GM23338 (cell line): ENCODE measurements around the gene NIBAN1. TPM values are rescaled to one million over a fixed set of nuclear protein-coding genes. Genes with fewer than 3 reads are reported as not detected.
"Not testable (repeated sequence)": the region's sequence is repeated elsewhere in the genome, so short reads cannot be mapped to it uniquely, and the experiment has no call there.

Source experiments
- ATAC-seq: fragments of 200-7000 bp; cut with Tn5 transposase; 3 replicates; pipeline ENCODE4 v1.9.1; 2020
- DNase-seq: peaks from one replicate; pipeline ENCODE4 v3.0.0-alpha.2; 2015; ENCODE audit warnings: low spot score
- H2AFZ ChIP-seq: fragments of 200-600 bp; sonication (generic); 2 replicates; pipeline ENCODE4 v1.8.0; 2016; ENCODE audit warnings: antibody characterized with exemption, mild to moderate bottlenecking, moderate library complexity
- H3F3A ChIP-seq: fragments of 200-600 bp; sonication (generic); replicated peaks from 2 replicates; pipeline ENCODE4 v1.8.0; 2017; ENCODE audit warnings: antibody characterized with exemption, mixed run types, low read depth
- H3K27ac ChIP-seq: fragments of 200-600 bp; sonication (generic); 2 replicates; pipeline ENCODE4 v1.6.1; 2016; ENCODE audit warnings: low read depth
- H3K27me3 ChIP-seq: fragments of 200-600 bp; sonication (generic); 2 replicates; pipeline ENCODE4 v1.8.0; 2016; ENCODE audit warnings: mild to moderate bottlenecking, mixed run types, moderate library complexity; ENCODE audit not compliant: insufficient read depth
- H3K36me3 ChIP-seq: fragments of 200-600 bp; sonication (generic); 2 replicates; pipeline ENCODE4 v1.8.0; 2016; ENCODE audit warnings: mild to moderate bottlenecking; ENCODE audit not compliant: insufficient read depth
- H3K4me1 ChIP-seq: fragments of 200-600 bp; sonication (generic); 2 replicates; pipeline ENCODE4 v1.8.0; 2016; ENCODE audit warnings: mild to moderate bottlenecking, moderate library complexity; ENCODE audit not compliant: insufficient read depth
- H3K4me2 ChIP-seq: fragments of 200-600 bp; sonication (generic); 2 replicates; pipeline ENCODE4 v1.7.1; 2017; ENCODE audit warnings: mixed run types
- H3K4me3 ChIP-seq: fragments of 200-600 bp; sonication (generic); 2 replicates; pipeline ENCODE4 v1.6.1; 2016; ENCODE audit warnings: mixed run types
- H3K79me2 ChIP-seq: fragments of 200-600 bp; sonication (generic); replicated peaks from 2 replicates; pipeline ENCODE4 v1.8.0; 2017; ENCODE audit warnings: mild to moderate bottlenecking; ENCODE audit not compliant: insufficient read depth
- H3K9me2 ChIP-seq: fragments of 200-600 bp; sonication (generic); 2 replicates; pipeline ENCODE4 v1.8.0; 2017; ENCODE audit not compliant: insufficient read depth
- H4K20me1 ChIP-seq: fragments of 200-600 bp; sonication (generic); replicated peaks from 2 replicates; pipeline ENCODE4 v1.8.0; 2017; ENCODE audit warnings: mild to moderate bottlenecking; ENCODE audit not compliant: insufficient read depth
- H3K27ac Mint-ChIP-seq: 2 replicates; pipeline ENCODE4 v1.8.0; 2020; ENCODE audit warnings: inconsistent platforms, mild to moderate bottlenecking, moderate library complexity, mixed read lengths
- H3K27me3 Mint-ChIP-seq: 3 replicates; pipeline ENCODE4 v1.8.0; 2022; ENCODE audit warnings: low read depth, mild to moderate bottlenecking, moderate library complexity, mixed read lengths, inconsistent platforms; ENCODE audit not compliant: insufficient read depth, poor library complexity
- H3K36me3 Mint-ChIP-seq: 3 replicates; pipeline ENCODE4 v1.8.0; 2021; ENCODE audit warnings: low read depth, mild to moderate bottlenecking, inconsistent platforms, moderate library complexity, mixed read lengths
- H3K4me1 Mint-ChIP-seq: 3 replicates; pipeline ENCODE4 v1.8.0; 2020; ENCODE audit warnings: mild to moderate bottlenecking, inconsistent platforms, mixed read lengths
- H3K4me3 Mint-ChIP-seq: 3 replicates; pipeline ENCODE4 v1.8.0; 2021; ENCODE audit warnings: moderate library complexity, mild to moderate bottlenecking, inconsistent platforms, mixed read lengths
- H3K9me3 Mint-ChIP-seq: 3 replicates; pipeline ENCODE4 v1.8.0; 2020; ENCODE audit warnings: moderate library complexity, mild to moderate bottlenecking, inconsistent platforms, mixed read lengths
- EZH2phosphoT487 ChIP-seq: fragments of 200-600 bp; sonication (generic); IDR thresholded peaks from one replicate; pipeline ENCODE4 v1.8.1; 2018; ENCODE audit warnings: antibody characterized with exemption; ENCODE audit not compliant: unreplicated experiment
- JUNB ChIP-seq: IDR thresholded peaks from one replicate; pipeline ENCODE4 v1.6.1; 2016; ENCODE audit warnings: antibody characterized with exemption; ENCODE audit not compliant: unreplicated experiment
- NANOG ChIP-seq: IDR thresholded peaks from 2 replicates; pipeline ENCODE4 v1.6.1; 2016; ENCODE audit warnings: antibody characterized with exemption, borderline replicate concordance
- STAT1 ChIP-seq: IDR thresholded peaks from one replicate; pipeline ENCODE4 v1.6.1; 2016; ENCODE audit warnings: antibody characterized with exemption; ENCODE audit not compliant: unreplicated experiment
- ZNF114 ChIP-seq: fragments of 250-450 bp; sonication (Bioruptor Pico); IDR thresholded peaks from 2 replicates; pipeline ENCODE4 v1.5.0; 2020; ENCODE audit warnings: mild to moderate bottlenecking, moderate library complexity
- polyA plus RNA-seq: library from polyadenylated mRNA; unstranded; fragments of >200 nt; fragmentation: Nextera tagmentation; extraction: Ambion mirVana; gene quantifications from 2 replicates; pipeline ENCODE4 v1.2.1, GENCODE V29; 2016
- total RNA-seq: library from RNA; depleted of rRNA; stranded (reverse); fragments of >200 nt; shearing (Covaris generic); gene quantifications from 2 replicates; pipeline ENCODE4 v1.2.3, GENCODE V29; 2014
- TF ChIP-seq, protein P1 (sequence below): IDR thresholded peaks from one replicate; pipeline ENCODE4 v1.6.1; 2018; ENCODE audit warnings: antibody characterized with exemption; ENCODE audit not compliant: unreplicated experiment
- TF ChIP-seq, protein P2 (sequence below), 2 experiments: fragments of 200-600 bp in 1 of 2; sonication (generic) in 1 of 2; conservative IDR thresholded peaks; 2 replicates each; pipeline versions ENCODE4 v1.5.1 to v1.6.1; 2016 to 2017; ENCODE audit warnings: antibody characterized with exemption in 2 of 2, low read depth in 2 of 2, mild to moderate bottlenecking in 2 of 2, moderate library complexity in 1 of 2

The NIBAN1 gene
- total and polyA plus RNA-seq, 2 experiments from 2014 or later = 5.5 to 12.3 TPM

DNA sequence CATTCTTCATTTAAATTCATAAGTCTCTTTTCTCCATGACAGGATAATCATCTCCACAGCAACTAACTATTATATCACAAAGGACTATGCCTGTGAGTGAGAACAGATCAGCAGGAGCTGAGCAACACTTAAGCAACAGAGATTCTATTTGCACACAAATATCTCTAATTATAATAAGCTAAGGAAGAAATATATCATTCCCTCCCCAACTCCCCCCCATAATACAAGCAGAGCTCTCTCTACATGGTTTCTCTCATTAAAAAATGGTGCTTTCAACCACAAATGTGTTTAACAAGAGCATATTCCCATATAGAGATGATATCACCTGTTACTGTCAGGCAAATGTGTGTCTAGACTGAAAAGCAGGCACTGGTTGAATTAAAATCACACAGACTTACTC lies 34.5 kb upstream of the NIBAN1 start:
- H3K36me3 ChIP-seq = no peaks in the 10 kb centered on the region

DNA sequence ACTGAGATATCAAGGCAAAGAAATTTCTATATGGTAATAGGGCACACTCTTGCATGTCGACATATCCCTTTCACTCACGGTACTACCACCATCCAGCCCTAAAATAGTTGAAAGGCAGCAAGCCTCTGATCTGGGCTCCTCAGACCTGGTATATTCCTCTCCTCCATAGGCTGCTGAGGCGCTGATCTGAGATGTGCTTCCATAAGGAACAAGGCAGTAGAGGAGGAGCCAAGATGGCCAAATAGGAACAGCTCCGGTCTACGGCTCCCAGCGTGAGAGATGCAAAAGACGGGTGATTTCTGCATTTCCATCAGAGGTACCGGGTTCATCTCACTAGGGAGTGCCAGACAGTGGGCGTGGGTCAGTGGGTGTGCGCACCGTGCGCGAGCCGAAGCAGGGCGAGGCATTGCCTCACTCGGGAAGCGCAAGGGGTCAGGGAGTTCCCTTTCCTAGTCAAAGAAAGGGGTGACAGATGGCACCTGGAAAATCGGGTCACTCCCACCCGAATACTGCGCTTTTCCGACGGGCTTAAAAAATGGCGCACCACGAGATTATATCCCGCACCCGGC lies 27.1 kb upstream of the NIBAN1 start:
- not testable (repeated sequence) for H3F3A ChIP-seq, H3K4me3 ChIP-seq, H3K36me3 Mint-ChIP-seq, H3K4me1 Mint-ChIP-seq, H3K27ac Mint-ChIP-seq, H3K27ac ChIP-seq, H3K79me2 ChIP-seq, ATAC-seq, H3K27me3 ChIP-seq, H3K27me3 Mint-ChIP-seq, H3K9me2 ChIP-seq, H3K36me3 ChIP-seq, H3K4me3 Mint-ChIP-seq, H4K20me1 ChIP-seq, DNase-seq, H3K4me1 ChIP-seq, H2AFZ ChIP-seq, H3K4me2 ChIP-seq
- H3K9me3 Mint-ChIP-seq = peaks cover 12% of the 10 kb centered on the region; the same call in 2 of the 3 replicates

More for the DNA sequence above, 34.5 kb upstream of the NIBAN1 start:
- Histone ChIP-seq H3K4me1 (no peaks in the 10 kb centered on the region), H3K79me2 (no peaks in the 10 kb centered on the region), H4K20me1 (no peaks in the 10 kb centered on the region), H3K4me2 (no peak overlapping the region), H3F3A (no peaks in the 10 kb centered on the region), H3K9me2 (no peaks in the 10 kb centered on the region), H3K4me3 (no peak overlapping the region), H3K27ac (no peak overlapping the region), H3K27me3 (no peaks in the 10 kb centered on the region), H2AFZ (no peak overlapping the region)
- ATAC-seq (no peak), DNase-seq (no peak)
- H3K36me3 Mint-ChIP-seq = no peaks in the 10 kb centered on the region
- H3K27ac Mint-ChIP-seq = no peak overlapping the region
- H3K9me3 Mint-ChIP-seq = no peaks in the 10 kb centered on the region
- H3K4me3 Mint-ChIP-seq = no peak overlapping the region
- H3K27me3 Mint-ChIP-seq = peaks cover 2% of the 10 kb centered on the region
- no peak for TF ChIP-seq STAT1
- no peak for TF ChIP-seq JUNB
- TF ChIP-seq ZNF114 (CRISPR knock-in tag) = no peak
- TF ChIP-seq EZH2phosphoT487 = no peak
- TF ChIP-seq, protein P1, sequence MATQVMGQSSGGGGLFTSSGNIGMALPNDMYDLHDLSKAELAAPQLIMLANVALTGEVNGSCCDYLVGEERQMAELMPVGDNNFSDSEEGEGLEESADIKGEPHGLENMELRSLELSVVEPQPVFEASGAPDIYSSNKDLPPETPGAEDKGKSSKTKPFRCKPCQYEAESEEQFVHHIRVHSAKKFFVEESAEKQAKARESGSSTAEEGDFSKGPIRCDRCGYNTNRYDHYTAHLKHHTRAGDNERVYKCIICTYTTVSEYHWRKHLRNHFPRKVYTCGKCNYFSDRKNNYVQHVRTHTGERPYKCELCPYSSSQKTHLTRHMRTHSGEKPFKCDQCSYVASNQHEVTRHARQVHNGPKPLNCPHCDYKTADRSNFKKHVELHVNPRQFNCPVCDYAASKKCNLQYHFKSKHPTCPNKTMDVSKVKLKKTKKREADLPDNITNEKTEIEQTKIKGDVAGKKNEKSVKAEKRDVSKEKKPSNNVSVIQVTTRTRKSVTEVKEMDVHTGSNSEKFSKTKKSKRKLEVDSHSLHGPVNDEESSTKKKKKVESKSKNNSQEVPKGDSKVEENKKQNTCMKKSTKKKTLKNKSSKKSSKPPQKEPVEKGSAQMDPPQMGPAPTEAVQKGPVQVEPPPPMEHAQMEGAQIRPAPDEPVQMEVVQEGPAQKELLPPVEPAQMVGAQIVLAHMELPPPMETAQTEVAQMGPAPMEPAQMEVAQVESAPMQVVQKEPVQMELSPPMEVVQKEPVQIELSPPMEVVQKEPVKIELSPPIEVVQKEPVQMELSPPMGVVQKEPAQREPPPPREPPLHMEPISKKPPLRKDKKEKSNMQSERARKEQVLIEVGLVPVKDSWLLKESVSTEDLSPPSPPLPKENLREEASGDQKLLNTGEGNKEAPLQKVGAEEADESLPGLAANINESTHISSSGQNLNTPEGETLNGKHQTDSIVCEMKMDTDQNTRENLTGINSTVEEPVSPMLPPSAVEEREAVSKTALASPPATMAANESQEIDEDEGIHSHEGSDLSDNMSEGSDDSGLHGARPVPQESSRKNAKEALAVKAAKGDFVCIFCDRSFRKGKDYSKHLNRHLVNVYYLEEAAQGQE = no peak
- TF ChIP-seq NANOG = no peak
- TF ChIP-seq, protein P2, sequence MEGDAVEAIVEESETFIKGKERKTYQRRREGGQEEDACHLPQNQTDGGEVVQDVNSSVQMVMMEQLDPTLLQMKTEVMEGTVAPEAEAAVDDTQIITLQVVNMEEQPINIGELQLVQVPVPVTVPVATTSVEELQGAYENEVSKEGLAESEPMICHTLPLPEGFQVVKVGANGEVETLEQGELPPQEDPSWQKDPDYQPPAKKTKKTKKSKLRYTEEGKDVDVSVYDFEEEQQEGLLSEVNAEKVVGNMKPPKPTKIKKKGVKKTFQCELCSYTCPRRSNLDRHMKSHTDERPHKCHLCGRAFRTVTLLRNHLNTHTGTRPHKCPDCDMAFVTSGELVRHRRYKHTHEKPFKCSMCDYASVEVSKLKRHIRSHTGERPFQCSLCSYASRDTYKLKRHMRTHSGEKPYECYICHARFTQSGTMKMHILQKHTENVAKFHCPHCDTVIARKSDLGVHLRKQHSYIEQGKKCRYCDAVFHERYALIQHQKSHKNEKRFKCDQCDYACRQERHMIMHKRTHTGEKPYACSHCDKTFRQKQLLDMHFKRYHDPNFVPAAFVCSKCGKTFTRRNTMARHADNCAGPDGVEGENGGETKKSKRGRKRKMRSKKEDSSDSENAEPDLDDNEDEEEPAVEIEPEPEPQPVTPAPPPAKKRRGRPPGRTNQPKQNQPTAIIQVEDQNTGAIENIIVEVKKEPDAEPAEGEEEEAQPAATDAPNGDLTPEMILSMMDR (conservative IDR thresholded peaks at IDR 0.05; ENCODE audit: low read depth in 2 of 2) = no peak
- H3K4me1 Mint-ChIP-seq = no peaks in the 10 kb centered on the region

DNA sequence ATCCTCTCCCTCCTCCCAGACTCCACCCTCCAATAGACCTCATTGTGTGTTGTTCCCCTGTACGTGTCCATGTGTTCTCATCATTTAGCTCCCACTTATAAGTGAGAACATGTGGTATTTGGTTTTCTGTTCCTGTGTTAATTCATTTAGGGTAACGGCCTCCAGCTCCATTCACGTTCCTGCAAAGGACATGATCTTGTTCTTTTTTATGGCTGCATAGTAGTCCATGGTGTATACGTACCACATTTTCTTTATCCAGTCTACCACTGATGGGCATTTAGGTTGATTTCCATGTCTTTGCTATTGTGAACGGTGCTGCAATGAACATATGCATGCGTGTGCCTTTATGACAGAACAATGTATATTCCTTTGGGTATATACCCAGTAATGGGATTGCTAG lies 25.7 kb upstream of the NIBAN1 start:
- H3K9me3 Mint-ChIP-seq = peaks cover 12% of the 10 kb centered on the region; the same call in 2 of the 3 replicates
- not testable (repeated sequence) for ATAC-seq, H3F3A ChIP-seq, H3K4me1 Mint-ChIP-seq, H3K27me3 Mint-ChIP-seq, H3K4me1 ChIP-seq, H2AFZ ChIP-seq, H3K9me2 ChIP-seq, H3K4me2 ChIP-seq, H3K79me2 ChIP-seq, H3K36me3 ChIP-seq, H3K4me3 ChIP-seq, H3K27me3 ChIP-seq, H3K27ac ChIP-seq, H3K27ac Mint-ChIP-seq, H4K20me1 ChIP-seq, H3K4me3 Mint-ChIP-seq, H3K36me3 Mint-ChIP-seq, DNase-seq
